Activated naive CD4-positive, alpha-beta T cell treated with anti-CD3 and anti-CD28 coated beads for 36 hours (primary cell): ENCODE data around the gene SCLY. TPM values are rescaled to one million over a fixed set of nuclear protein-coding genes. Genes with fewer than 3 reads are reported as not detected.

Experiments used
- CTCF ChIA-PET: fragments of 350-600 bp; sonication (Branson Sonifier 250); formaldehyde crosslinking; loops from one replicate; lab custom pipeline; 2021; ENCODE audit warnings: antibody characterized with exemption; lab: Charles Lee
- DNase-seq: peaks from one replicate; pipeline ENCODE4 v3.0.0-alpha.2; 2020
- H3K27ac Mint-ChIP-seq: one replicate; pipeline ENCODE4 v1.8.0; 2021; ENCODE audit warnings: mild to moderate bottlenecking, mixed read lengths
- H3K27me3 Mint-ChIP-seq: one replicate; pipeline ENCODE4 v1.8.0; 2021; ENCODE audit warnings: low read depth, mixed read lengths
- H3K36me3 Mint-ChIP-seq: one replicate; pipeline ENCODE4 v1.8.0; 2021; ENCODE audit warnings: low read depth, mixed read lengths
- H3K4me1 Mint-ChIP-seq: one replicate; pipeline ENCODE4 v1.8.0; 2021; ENCODE audit warnings: low read depth, mixed read lengths
- H3K4me3 Mint-ChIP-seq: one replicate; pipeline ENCODE4 v1.8.0; 2021; ENCODE audit warnings: mild to moderate bottlenecking, moderate library complexity, mixed read lengths
- H3K9me3 Mint-ChIP-seq: one replicate; pipeline ENCODE4 v1.8.0; 2021; ENCODE audit warnings: mixed read lengths
- intact Hi-C: fragments of 100-400 bp; cut with micrococcal nuclease; formaldehyde crosslinking; loops from one replicate; pipeline ENCODE4 v1.15.1; 2023
- total RNA-seq, 2 experiments: library from RNA; stranded (reverse); gene quantifications; one replicate each; pipeline ENCODE4 v1.2.3, GENCODE V29; 2021

The SCLY gene
- total RNA-seq, 2 experiments from 2014 or later, result 46.4 to 46.7 TPM

- Mint-ChIP-seq H3K27ac (no peak overlapping the region), H3K27me3 (no peaks in the 10 kb centered on the region), H3K36me3 (peaks cover 17% of the 10 kb centered on the region), H3K4me1 (peaks cover 2% of the 10 kb centered on the region), H3K9me3 (no peaks in the 10 kb centered on the region), H3K4me3 (no peak overlapping the region)
- intact Hi-C loops, result no loop called here
- no peak for DNase-seq
- CTCF ChIA-PET, result no interaction called here
These were observed 35.7 kb downstream of the SCLY start for GRCh38 chr2:238096311-238097011.

DNA sequence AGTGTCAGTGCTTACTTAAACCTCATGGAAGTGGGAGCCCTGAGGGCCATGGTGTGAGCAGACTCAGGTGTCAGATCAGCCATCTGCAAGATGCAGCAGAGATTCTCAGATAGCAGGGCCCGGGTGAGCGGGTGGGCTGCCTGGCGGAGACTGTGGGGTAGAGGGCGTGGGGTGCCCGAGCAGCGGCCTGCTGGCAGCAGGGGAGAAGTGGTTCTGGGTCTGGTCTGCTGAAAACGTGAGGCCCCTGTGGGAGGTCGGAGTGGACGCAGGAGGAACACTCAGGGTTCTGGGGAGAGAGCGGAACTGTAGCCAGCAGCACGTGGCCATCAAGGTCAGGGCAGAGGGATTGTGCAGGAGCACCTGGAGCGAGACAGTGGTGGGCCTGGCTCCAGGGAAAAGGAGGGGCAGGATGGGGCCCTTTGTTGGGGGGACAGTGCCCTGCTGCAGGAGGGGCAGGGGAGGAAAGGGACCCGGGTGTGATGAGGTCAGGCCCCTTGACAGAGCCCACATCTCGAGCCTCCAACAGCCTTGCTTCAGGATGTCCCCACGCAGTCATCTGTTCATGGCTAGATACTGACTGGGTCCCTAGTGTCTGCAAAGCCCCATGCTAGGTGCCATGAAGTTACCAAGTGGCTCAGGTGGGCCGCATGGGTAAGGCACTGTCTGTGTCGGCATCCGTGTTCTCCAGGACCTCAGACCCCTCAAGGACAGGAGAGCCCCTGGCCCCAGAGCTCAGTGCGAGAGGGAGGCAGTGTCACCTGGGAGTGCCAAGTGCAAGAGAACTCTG is 36.6 kb downstream of the SCLY start:
- H3K4me3 Mint-ChIP-seq, result no peak overlapping the region
- CTCF ChIA-PET, result no interaction called here
- no peak overlapping the region for H3K27ac Mint-ChIP-seq
- no peaks in the 10 kb centered on the region for H3K9me3 Mint-ChIP-seq
- intact Hi-C loops, result no loop called here
- peaks cover 16% of the 10 kb centered on the region for H3K36me3 Mint-ChIP-seq
- peaks cover 2% of the 10 kb centered on the region for H3K4me1 Mint-ChIP-seq
- DNase-seq, result no peak
- no peaks in the 10 kb centered on the region for H3K27me3 Mint-ChIP-seq

DNA sequence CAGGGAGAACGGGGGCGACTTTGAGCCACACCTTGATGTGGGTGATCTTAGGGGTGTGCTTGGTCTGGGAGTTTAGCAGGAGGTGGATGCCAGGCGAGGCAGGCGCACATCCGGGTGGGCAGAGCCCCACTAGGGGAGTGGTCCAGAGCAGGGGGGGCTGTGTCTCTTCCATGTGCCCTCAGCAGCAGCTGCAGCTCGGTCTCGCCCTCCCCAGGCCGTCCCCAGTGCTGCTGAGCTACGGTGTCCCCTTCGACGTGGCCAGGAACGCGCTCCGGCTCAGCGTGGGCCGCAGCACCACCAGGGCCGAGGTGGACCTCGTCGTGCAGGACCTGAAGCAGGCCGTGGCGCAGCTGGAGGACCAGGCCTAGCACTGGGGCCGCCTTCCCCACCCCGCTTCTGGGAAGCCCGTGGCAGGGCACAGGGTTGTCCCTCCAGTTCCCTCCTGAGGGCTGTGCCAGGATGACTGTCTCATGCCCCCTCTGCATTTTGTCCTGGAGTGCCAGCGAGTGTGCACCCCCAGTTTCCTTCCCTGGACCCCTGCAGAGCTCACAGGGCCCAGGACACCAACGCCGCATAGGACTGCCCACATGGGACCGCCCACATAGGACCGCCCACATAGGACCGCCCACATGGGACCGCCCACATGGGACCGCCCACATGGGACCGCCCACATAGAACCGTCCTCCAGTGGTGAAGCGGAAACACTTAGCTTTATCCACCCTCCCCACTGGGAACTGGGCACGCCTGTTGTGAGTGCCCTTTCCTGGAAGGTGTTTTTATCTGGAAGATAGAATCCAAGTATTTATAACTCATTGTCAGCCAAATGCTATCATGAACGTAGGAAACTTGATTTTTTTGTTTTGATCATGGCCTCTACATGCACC is 37.4 kb downstream of the SCLY start:
- DNase-seq, result no peak
- Mint-ChIP-seq H3K4me3 (no peak overlapping the region), H3K36me3 (peaks cover 14% of the 10 kb centered on the region), H3K27me3 (no peaks in the 10 kb centered on the region), H3K27ac (no peak overlapping the region), H3K4me1 (peaks cover 2% of the 10 kb centered on the region), H3K9me3 (no peaks in the 10 kb centered on the region)
- intact Hi-C loops, result no loop called here
- CTCF ChIA-PET, result no interaction called here

GRCh38 chr2:238098901-238099713 is 38.3 kb downstream of the SCLY start:
- Mint-ChIP-seq H3K27me3 (no peaks in the 10 kb centered on the region), H3K9me3 (no peaks in the 10 kb centered on the region), H3K4me1 (peaks cover 2% of the 10 kb centered on the region), H3K27ac (no peak overlapping the region), H3K4me3 (no peak overlapping the region), H3K36me3 (peaks cover 11% of the 10 kb centered on the region)
- intact Hi-C loops, result no loop called here
- CTCF ChIA-PET, result no interaction called here
- no peak for DNase-seq

DNA sequence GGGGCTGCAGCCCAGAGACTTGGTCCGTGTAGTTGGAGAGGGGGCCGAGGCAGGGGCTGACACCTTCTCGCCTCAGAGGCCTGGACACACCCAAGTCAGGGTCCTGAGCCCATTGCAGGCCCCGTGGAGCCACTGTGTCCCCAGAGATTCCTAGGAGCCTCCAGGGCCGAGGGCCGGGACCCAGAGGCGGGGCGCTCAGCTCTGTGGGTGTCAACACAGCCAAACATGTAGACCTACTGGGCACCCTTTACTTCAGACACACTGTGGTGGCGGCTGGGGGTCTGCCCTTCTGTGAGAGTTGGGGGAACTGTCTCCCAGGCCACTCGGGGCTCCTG is 38.9 kb downstream of the SCLY start:
- no peak overlapping the region for H3K4me3 Mint-ChIP-seq
- no peaks in the 10 kb centered on the region for H3K9me3 Mint-ChIP-seq
- peaks cover 2% of the 10 kb centered on the region for H3K4me1 Mint-ChIP-seq
- CTCF ChIA-PET, result no interaction called here
- intact Hi-C loops, result no loop called here
- peaks cover 11% of the 10 kb centered on the region for H3K36me3 Mint-ChIP-seq
- no peak overlapping the region for H3K27ac Mint-ChIP-seq
- DNase-seq, result no peak
- H3K27me3 Mint-ChIP-seq, result no peaks in the 10 kb centered on the region

GRCh38 chr2:238100049-238100820 is 39.4 kb downstream of the SCLY start, which contains the start of gene ESPNL:
ESPNL (plus strand) TSS chr2:238100340; CDS start chr2:238100420, 80 bp downstream.
- H3K27me3 Mint-ChIP-seq, result no peaks in the 10 kb centered on the region
- intact Hi-C loops, result no loop called here
- no peak within 1 kb of the TSS for H3K27ac Mint-ChIP-seq
- no peaks in the 10 kb centered on the region for H3K9me3 Mint-ChIP-seq
- peaks cover 2% of the 10 kb centered on the region for H3K4me1 Mint-ChIP-seq
- CTCF ChIA-PET, result no interaction called here
- DNase-seq, result peak; percentile 1
- H3K36me3 Mint-ChIP-seq, result peaks cover 8% of the 10 kb centered on the region
- H3K4me3 Mint-ChIP-seq, result no peak within 1 kb of the TSS

- peaks cover 2% of the 10 kb centered on the region for H3K4me1 Mint-ChIP-seq
- peak; percentile 3 for DNase-seq
- H3K4me3 Mint-ChIP-seq, result no peak overlapping the region
- CTCF ChIA-PET, result no interaction called here
- intact Hi-C loops, result no loop called here
- H3K9me3 Mint-ChIP-seq, result no peaks in the 10 kb centered on the region
- no peaks in the 10 kb centered on the region for H3K27me3 Mint-ChIP-seq
- H3K36me3 Mint-ChIP-seq, result peaks cover 8% of the 10 kb centered on the region
- H3K27ac Mint-ChIP-seq, result no peak overlapping the region
These were observed 40.3 kb downstream of the SCLY start for GRCh38 chr2:238100821-238101771.

- peaks cover 2% of the 10 kb centered on the region for H3K4me1 Mint-ChIP-seq
- DNase-seq, result no peak
- CTCF ChIA-PET, result no interaction called here
- H3K27me3 Mint-ChIP-seq, result no peaks in the 10 kb centered on the region
- no peak overlapping the region for H3K27ac Mint-ChIP-seq
- peaks cover 6% of the 10 kb centered on the region for H3K36me3 Mint-ChIP-seq
- intact Hi-C loops, result no loop called here
- no peak overlapping the region for H3K4me3 Mint-ChIP-seq
- H3K9me3 Mint-ChIP-seq, result no peaks in the 10 kb centered on the region
These were observed 41.4 kb downstream of the SCLY start for GRCh38 chr2:238101891-238102841.

DNA sequence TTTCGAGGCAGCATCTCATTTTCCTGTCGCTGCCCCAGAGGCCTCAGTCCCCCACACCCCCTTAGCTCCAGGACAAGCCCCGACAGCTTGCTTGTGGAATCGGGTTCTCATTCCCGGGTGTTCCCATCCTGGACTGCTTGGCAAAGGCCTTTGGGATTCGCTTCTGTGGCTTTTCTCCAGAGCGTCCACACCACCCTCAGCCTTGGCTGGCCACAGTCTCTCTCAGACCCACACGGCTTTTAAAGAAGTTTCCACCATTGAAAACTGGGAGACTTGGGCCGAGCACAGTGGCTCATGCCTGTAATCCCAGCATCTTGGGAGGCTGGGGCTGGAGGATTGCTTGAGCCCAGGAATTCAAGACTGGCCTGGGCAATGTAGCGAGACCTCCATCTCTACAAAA is 42.1 kb downstream of the SCLY start:
- no peaks in the 10 kb centered on the region for H3K27me3 Mint-ChIP-seq
- intact Hi-C loops, result no loop called here
- H3K27ac Mint-ChIP-seq, result no peak overlapping the region
- DNase-seq, result no peak
- H3K36me3 Mint-ChIP-seq, result peaks cover under 1% of the 10 kb centered on the region
- H3K4me1 Mint-ChIP-seq, result peaks cover 2% of the 10 kb centered on the region
- no peak overlapping the region for H3K4me3 Mint-ChIP-seq
- CTCF ChIA-PET, result no interaction called here
- H3K9me3 Mint-ChIP-seq, result no peaks in the 10 kb centered on the region
